Left renal pelvis (tissue), 4 donors: Measurements from ENCODE around the gene MAP3K19. TPM values are rescaled to one million over a fixed set of nuclear protein-coding genes. Genes with fewer than 3 reads are reported as not detected.
"Not testable (repeated sequence)": the region's sequence is repeated elsewhere in the genome, so short reads cannot be mapped to it uniquely, and the experiment has no call there.

Experiments used
- DNase-seq, 4 donors: peaks; one replicate each; pipeline ENCODE4 v3.0.0-alpha.2; 2013; ENCODE audit warnings: low read depth in 4 of 4, low spot score in 3 of 4
- polyA plus RNA-seq, 4 donors: library from polyadenylated mRNA; unstranded; fragments of 120-200 nt; gene quantifications; one replicate each; pipeline ENCODE4 v1.2.1, GENCODE V29; 2013; ENCODE audit not compliant: insufficient read length in 4 of 4

MAP3K19 gene
- polyA plus RNA-seq, 4 donors, result 0.20 to 0.63 (median 0.49) TPM; not detected in 1

DNA sequence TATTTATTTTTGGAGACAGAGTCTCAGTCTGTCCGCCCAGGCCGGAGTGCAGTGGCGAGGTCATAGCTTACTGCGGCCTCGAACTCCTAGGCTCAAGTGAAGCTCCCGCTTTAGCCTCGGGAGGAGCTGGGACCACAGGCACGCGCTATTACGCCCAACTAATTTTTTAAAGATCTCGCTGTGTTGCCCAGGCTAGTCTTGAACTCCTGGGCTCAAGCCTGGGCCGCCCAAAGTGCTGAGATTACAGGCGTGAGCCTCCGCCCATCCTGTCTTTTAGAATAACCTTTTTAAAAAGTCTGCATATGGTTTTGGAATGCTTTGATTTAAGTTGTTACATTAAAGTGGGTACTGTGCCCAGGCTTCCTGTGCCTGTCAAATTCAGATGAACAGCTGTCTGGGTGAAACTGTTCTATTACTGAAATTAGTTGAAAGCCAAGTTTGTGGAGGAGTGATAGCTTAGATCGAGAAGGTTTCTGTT is 5.8 kb upstream of the MAP3K19 start:
- DNase-seq, result no peak

DNA sequence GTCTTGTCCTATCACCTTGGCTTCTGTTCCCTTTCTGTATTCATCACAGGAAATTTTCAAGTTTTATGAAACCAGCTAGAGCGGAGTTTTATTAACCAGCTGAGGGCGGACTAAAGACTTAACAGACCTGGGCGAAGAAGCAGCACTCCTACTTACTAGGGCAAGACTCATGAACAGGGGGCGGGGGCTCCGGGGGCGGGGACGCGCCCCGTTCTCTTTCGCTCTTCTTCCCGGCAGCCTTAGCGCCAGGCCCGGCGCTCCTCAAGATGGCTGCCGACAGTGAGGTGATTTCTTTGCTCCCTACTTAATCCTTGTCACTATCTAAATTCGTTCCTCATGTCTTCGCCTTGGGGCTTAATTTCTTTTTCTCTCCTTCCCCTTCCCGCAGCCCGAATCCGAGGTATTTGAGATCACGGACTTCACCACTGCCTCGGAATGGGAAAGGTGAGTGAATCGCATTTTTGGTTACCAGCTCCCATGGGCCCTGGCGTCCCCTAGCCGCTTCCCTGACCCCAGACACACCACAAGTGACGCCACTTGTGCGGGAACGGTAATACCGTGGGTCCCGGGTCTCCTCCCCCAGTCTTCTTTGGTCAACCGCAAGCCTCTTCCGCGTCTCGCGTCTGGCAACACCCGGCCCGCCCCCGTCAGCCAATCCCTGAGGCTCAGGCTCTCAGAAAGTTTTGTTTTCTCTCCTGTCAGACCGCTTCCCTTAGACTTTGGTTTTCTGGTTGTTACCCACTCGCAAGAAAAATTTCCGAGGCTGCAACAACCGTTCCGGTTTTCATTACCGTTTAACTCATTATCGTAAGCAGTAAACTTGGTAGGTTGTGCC is 5.0 kb upstream of the MAP3K19 start, which contains the start of gene RAB3GAP1:
RAB3GAP1 (plus strand) TSS at position 251 of the 835 bp plus-strand sequence; CDS start at position 267, 16 bp downstream.
- DNase-seq, result peak; percentile 56 to 66 (median 64)

DNA sequence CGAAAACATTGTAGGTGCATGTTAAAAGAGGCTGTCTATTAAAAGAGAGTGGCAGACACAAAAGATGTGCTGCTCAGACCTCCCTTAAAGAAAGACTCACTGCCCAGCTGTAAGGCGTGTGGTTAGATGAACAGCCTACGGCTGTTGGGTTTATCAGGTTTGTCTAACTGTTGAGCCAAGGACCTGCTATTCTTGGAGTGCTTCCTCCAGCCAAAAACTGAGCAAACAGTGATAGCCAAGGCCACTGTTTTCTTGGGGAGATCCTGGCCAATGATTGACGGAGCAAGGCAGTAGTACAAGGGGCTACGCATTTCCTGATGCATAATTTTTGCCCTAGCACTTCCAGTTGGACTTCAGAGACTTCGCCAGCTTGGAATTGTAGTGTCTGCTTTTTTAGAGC is 3.4 kb upstream of the MAP3K19 start:
- no peak for DNase-seq

DNA sequence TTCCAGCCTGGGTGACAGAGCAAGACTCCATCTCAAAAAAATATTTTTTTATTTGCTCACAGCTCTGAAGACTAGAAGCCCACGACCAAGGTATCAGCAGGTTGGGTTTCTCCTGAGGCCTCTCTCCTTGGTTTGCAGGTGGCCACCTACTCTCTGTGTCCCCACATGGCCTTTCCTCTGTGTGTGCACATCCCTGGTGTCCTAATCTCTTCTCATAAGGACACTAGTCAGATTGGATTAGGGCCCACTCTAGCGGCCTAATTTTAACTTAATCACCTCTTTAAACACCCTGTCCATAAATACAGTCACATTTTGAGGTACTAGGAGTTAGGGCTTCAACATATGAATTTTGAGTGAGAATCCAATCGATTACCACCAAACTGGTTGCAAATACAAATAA is 2.9 kb upstream of the MAP3K19 start:
- DNase-seq, result no peak

DNA sequence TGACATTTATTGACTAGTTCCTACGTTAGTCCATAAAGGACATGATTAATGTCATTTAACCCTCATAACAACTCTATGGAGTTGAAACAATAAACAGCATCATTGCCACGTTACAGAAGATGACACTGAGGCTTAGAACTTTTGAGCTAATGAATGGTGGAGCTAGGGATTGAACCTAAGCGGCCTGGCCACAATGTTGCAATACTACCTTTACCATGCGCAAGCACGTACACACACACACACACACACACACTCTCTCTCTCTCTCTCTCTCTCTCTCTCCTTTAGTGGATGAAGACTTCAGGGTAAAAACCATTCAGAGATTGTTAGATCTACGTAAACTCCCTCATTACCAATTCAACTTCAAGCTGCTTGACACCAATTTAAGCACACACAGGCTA is 875 bp upstream of the MAP3K19 start:
- no peak for DNase-seq

DNA sequence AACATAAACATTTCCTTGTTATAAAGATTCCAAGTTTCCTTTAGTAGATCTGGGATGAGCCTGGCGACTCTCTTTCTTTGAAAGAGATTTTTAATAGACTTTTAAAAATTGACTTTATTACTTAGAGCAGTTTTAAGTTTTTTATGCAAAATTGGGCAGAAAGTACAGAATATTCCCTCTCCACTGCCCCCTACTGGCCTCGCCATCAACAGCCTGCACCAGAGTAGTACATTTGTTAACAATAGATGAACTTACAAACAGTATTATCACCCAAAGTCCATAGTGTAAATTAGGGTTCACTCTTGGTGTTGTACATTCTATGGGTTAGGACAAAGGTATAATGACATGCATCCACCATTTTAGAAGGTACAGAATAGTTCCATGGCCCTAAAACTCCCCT is 3.9 kb downstream of the MAP3K19 start:
- DNase-seq, result no peak

DNA sequence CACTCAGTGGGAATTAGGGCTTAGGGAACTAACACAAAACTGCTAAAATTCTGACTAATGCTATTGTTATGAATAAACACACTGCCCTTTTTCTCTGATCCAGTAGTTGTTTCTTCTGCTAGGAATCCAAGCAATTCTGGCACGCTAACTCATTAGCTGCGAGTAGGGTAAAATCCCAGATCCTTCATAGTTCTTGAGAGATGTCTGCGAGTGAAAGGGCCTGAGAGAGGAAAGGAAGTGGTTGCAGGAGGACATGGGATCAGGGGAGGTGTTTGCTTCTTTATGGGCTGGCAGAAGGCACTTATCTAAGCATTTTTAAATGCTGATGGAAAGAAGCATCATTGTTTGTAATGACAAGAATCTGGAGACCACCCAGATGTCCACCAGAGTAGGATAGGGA is 9.4 kb downstream of the MAP3K19 start:
- no peak for DNase-seq

DNA sequence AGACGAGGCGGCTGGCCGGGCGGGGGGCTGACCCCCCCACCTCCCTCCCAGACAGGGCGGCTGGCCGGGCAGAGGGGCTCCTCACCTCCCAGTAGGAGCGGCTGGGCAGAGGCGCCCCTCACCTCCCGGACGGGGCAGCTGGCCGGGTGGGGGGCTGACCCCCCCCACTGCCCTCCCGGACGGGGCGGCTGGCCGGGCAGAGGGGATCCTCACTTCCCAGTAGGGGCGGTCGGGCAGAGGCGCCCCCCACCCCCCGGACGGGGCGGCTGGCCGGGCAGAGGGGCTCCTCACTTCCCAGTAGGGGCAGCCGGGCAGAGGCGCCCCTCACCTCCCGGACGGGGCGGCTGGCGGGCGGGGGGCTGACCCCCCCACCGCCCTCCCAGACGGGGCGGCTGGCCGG is 14.0 kb downstream of the MAP3K19 start:
- not testable (repeated sequence) for DNase-seq

DNA sequence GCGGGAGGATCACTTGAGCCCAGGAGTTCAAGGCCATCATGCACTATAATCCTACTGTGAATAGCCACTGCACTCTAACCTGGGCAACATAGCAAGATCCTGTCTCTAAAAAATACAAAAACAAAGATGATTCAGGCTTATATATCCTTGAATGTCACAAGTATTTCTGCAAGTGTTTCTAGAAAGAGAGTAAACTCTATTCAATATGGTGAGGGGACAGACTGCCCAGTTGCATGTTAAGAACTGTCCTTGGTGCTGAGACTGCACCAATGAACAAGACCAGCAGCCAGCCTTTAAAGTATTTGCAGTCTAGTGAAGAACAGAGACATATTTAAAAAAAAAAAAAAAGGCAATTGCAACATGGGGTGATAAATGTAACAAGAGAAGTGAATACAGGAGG is 16.4 kb downstream of the MAP3K19 start:
- DNase-seq, result peak in 2 of 4 donors; percentile 22 to 39

DNA sequence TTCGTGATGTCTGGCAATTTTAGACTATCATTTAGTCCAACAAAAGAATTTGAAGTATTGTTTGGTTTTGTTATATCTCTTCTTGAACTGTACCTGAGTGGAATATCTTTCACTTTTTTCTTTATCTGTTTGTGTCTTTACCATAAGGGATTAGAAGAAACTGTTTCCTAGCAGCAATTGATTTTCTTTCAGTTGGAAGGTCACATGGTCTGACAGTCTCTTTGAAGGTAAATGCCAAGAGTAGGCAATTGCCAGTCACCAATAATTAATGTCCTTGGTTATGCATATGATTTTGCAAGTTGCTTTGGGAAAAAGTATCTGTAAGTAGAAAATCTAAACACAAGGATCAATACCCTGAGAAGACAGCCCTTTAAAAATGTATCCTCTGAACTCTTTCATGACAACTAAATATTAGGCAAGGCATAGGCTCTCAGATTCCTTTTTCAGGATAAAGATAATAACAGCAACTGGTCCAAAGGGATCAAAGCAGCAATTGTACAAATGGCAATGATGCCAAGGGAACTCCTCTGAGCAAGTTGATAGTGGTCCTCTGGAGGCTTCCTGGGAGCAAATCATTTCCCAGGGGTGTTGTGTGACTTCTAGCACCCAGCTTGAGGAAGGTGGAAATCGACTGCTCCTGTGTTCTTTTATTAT is 17.6 kb downstream of the MAP3K19 start:
- DNase-seq, result no peak

DNA sequence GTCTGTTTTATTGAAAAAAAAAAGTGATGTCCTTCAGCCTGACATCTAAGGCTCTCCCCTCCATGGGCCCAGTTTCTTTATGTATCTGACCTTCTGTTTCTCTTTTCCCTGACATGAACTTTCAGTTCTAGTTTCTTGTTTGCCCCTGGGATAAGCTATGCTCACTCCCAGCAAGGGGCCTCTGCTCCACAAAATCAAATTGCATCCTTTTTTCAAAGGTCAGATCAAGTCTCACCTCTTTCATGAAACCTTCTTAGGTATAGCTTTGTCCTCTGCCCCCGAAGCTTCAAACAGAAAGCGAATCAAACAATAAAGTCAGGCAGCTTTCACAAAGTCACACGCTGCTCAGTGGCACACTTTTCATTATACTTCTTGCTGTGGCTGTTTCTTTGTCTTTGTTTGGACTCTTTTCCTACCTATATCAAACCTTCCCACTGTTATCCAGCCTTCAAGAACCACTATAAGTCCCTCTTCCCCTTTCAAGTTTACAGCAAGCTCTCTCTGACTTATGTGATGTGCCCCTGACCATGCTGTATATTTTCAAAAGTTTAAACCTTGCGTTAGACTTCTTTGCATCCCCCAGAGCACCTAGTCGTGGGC is 23.3 kb downstream of the MAP3K19 start:
- DNase-seq, result no peak

DNA sequence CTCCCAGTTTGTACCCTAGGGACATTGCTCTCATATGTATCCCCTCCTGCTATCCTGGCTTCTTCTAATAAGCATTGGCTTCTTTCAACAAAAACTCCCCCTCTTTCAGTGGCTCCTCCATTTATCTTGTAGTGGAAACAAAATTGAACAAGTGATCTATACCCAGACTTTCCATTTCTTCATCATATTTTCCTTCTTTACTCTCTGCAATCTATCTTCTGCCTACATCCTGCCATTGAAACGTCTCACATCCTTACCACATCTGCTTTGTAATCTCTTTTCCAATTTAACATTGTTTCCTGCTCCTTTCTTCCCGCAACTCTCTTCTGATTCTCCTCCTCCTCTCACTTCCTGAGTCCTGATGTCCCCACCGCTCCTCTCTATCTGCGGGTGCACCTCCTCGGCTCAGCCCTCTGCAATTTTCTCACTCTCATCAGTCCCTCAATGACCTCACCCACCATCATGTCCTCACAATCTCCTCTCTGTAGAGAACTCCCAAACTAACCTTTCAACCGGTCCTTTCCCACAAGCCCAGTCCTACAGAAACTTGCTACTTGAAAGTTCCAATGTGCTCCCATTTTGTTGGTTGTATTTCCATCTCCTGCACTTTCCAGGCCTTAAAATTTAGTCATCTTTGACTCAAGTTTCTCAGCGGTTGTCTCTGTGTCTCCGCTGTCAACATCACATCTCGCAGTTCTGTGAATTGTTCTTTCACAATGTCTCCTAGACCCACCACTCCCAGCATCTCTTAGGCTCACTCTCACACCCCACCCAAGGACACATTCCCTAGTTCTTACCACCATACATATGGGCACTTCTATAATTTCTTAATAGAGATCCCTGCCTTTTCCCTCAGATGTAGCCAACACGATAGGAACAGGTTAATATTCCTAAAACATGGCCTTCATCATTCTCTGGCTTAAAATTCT is 24.0 kb downstream of the MAP3K19 start:
- no peak for DNase-seq

DNA sequence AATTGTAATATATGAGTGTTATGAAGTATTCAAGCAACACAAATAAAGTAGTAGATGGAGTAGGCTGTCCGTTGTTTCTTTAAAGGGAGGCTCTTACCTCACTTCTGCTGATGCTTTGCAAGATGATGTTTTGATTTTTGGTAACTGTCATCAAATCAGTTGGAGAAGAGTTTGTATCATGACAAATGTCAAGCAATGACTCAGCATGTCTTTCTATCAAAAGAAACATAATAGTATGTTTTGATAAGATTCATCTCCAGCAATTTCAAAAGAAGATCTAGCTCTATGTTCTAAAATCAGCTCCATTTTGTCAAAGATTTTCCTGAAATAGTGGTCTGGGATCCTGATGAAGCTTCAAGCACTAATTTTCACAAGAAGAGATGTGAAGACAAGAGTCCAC is 25.6 kb downstream of the MAP3K19 start:
- no peak for DNase-seq

DNA sequence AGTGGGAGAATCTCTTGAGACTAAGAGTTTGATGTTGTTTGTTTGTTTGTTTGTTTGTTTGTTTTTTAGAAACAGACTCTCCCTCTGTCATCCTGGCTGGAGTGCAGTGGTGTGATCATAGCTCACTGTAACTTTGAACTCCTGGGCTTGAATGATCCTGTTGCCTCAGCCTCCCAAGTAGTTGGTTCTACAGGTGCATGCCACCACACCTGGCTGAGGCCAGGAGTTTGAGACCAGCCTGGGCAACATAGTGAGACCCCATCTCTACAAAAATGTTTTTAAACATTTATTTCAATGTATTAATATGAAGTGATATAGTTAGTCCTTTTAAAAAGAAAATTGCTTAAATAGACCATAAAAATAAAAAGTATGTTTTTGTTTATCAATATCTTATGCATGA is 35.6 kb downstream of the MAP3K19 start:
- DNase-seq, result no peak

DNA sequence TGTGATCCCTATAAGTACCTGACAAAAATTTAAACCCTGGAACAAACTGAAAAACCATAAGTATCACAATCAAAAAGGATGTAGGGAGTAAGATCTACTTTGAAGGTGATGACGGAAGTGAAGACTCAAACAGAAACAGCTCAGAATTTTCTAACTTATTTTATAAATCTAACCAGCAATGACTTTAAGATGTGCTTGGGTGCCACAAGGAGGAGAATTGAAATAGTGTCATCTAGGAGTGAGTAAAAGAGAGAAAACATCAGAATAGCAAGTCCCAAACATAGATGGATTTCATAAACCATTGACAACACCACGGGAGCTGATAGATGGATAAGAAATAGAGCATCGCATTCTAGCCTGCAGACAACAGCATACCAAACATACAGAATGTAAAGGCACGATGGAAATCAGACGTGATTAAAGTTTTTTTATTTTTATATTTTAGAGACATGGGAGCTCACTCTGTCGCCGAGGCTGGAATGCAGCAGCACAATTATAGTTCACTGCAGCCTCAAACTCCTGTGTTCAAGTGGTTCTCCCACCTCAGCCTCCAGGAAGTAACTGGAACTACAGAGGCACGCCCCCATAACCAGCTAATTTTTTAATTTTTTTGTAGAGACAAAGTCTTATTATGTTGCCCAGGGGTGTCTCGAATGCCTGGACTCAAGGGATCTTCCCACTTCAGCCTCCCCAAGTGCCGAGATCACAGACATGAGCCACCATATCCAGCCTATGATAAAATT is 36.9 kb downstream of the MAP3K19 start:
- no peak for DNase-seq

DNA sequence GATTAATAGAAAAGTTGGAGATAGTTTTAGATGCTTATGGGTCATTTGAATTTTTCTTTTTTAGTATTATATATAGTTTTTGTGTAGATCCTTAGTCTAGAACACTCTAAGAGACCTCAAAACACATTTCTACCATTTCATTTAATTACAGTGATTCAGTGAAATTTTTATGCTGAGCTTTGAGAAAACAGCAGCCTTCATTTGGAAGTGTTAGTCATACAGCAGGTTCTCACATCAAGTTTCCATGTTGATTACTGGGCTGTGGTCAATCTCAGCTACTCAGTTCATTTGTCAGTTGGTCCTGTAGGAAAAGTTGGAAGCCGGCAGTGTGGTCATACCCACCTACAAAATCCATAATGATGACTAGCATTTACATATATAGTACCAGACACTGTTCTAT is 37.9 kb downstream of the MAP3K19 start:
- no peak for DNase-seq

DNA sequence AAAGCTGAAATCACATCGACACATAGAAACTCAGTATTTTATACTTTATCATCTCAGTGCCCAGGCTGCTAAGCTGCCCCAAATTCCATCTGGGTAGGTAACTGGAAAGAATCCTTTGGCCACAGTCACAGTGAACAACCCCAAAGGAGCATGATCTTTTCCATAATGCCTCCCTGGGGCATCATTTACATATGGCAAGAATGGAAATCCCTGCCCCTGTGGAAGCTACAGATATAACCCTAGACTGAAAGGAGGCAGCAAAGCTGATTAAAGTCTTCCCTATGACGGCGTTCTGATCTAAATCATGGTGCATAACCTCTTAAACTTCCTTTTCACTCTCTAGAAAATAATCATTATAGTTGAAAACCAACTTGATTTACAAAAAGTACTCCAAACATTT is 41.5 kb downstream of the MAP3K19 start:
- DNase-seq, result no peak

DNA sequence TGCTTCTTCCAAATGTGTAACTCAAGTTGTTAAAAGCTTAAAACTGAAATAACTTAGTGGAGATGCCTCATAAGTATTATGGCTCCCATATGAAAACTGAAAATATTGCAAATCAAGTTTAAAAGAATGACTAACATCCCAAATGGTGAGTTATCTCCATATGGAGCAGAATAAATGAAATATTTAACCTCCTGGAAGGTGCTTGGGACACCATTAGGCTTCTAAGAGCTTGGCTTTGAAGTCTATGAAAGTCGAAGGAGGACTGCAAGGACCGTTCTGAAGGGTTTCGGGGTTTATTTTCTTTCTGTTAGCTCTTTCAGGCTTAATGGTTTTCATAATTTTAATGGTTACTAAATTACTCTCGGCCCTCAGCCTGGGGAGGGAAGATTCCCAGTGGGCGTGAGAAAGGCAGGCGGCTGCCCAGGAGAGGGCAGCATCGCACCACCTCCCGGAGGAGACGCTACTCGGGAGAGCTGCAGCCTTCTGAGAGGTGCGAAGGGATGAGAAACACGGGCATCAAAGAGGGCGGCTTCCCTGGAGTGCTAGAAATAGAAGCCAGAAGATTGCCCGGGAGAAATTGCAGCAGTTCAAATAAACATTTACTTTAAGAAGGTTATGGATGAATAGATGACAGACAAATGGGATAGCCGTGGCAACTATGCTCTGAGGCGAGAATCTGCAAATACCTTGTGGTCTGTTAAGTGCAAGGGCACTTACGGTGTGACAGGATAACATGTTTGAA is 43.1 kb downstream of the MAP3K19 start:
- DNase-seq, result peak in 3 of 4 donors; percentile 29 to 36 (median 29)

DNA sequence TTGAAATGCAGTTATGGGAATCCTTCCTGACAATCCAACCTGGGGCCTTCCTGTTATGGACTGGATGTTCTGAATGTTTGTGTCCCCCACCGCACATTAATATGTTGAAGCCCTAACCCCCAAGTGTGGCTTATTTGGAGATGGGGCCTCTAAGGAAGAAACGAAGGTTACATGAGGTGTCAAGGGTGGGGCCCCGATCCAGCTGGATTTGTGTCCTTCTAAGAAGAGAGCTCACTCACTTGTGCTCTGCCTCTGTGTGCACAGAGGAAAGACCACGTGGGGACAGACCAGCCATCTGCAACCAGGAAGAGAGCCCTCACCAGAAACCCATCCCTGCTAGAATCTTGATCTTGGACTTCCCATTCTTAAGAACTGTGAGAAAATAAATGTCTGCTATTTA is 44.4 kb downstream of the MAP3K19 start:
- no peak for DNase-seq
